NCI-H1436 treated with DMSO at 0.1 percent for 48 hours (cell line): ENCODE data around the gene SPIN1.

Experiments used
- DNase-seq: peaks from one replicate; lab custom pipeline; 2025; lab: John Stamatoyannopoulos, UW

SPIN1 gene

DNA sequence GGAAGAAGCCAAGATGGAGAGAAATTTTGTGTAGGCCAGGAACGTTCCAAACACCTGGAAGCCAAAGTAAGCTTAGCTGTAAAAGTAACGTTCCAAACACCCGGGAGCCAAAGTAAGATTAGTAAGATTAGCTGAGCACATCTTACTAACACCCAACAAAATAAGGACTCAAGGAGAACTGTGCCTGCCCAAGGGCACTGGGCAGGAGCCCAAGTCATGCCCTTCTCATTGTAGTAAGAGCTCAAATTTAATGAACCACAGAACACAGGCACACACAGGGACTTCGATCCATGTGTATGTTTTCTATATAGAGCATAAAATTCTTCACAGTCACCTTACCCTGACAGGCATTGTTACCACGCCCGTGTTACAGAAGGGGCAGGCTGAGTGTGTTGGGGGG, 110.6 kb downstream of the SPIN1 start:
- no peak for DNase-seq

DNA sequence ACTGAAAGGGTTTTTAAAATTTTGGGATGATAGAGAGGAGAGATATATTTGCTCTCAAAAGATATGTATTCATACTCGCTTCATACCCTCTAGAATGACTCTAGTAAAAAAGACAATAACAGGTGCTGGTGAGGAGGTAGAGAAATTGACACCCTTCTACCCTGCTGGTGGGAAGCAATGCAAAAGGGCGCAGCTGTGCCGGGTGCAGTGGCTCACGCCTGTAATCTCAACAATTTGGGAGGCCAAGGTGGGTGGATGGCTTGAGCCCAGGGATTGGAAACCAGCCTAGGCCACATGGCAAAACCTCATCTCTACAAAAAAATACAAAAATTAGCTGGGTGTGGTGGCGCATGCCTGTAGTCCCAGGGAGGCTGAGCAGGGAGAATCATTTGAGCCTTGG, 112.8 kb downstream of the SPIN1 start:
- no peak for DNase-seq

DNA sequence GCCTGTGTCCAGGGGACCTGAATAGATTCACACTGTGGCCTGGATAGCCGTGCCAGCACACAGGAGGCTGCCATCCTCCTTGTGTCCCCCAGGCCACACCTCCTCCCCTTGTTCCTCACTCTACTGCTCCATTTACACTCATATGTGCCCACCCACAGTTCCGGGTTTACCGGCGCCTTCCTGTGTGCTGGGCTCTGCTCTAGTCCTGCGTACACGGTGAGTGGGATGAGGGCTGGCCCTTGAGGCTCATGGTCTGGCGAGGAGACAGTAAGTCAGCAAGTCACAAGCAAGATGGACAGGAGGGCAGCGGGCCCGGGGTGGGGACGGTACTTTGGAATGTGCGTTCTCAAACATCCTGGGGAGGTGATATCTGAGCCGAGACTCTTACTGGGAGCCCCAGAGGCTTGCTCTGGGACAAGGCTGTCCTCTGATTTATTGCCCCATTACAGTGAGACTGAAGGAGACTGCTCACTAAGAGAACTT, 114.3 kb downstream of the SPIN1 start:
- DNase-seq: no peak

DNA sequence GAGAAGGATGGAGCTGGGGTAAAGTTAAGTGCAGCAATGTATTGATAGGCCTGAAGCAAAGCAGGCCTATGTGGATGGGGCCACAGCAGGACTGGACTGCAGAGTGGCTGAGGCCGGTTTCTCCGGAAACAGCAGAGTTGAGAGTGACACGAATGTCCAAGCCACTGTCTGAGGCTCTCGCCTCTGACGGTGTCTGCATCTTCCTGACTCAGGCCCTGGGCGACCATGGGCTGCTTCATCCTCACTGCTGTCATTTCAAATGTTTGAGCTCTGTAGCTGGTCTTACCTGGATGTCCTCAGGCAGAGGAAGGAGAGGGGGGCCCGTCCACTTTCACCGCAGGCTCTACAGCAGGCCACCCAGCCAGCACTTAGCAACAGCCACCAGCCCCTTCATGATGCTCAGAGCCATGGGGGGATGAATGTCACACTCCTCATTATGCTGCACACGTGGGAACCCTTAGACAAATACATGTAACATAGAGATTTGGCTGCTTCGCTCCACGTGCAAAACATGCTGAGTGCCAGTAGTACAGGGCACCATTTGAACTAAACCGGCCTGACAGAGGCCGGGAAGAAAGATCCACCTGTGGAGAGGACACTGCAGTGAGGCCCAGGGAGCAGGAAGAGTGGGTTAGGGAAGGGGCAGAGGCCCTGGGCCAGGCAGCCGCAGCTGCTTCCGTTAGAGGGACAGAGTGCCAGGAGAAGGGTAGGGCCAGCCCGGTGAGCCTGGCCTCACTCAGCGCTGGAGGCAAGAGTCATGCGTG, 115.0 kb downstream of the SPIN1 start:
- DNase-seq: no peak

DNA sequence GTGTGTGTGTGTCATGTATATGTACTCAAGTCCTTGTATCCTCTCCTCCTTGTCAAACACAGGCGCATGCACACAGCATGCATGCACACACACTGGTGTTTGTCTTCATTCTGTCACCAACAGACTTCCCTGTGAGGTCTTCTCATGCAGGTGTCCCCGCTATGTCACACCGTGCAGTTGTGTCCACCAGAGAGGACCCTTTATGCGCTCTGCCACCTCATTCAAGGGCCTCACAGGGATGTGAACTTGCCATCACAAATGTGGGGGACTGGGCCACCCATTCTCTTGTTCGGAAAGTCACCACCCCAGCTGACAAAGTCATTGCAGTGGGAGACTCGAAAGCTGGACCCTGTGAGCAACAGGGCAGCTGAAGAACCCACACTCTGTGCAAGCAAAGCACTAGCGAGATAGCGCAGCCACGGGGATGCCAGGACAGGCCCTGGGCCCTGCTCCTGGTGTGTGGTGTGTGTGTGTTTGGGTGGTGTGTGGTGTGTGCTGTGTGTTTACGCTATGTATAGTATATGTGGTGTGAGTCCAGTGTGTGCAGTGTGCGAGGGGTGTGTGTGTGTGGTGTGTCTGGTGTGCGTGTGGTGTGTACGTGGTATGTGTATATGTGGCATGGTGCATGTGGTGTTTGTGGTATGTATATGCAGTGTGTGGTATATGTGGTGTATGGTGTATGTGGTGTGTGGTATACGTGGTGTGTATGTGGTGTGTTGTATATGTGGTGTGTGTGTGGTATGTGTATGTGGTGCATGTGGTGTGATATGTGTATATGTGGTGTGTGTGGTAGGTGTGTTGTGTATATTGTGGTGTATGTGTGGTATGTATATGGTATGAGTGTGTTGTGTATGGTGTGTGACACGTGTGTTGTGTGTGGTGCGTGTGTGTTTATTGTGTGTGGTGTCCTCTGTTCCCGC, 115.9 kb downstream of the SPIN1 start:
- no peak for DNase-seq

DNA sequence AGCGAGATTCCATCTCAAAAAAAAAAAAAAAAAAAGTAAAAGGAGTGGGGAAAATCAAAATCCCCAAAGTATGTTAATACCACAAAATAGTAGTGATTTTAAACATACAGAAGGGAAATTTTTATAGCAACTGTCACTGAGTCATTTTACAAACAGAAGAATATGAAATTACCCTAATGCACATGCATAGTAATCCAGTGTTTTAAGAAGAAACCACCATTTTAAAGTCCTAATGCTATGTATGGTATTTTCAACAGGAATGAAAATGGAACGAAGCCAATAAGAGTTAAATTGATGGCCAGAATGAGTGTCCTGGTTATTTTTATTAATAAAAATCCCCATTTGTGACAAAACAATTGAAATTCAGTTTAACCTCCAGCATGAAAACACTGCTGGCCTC, 120.1 kb downstream of the SPIN1 start:
- no peak for DNase-seq

DNA sequence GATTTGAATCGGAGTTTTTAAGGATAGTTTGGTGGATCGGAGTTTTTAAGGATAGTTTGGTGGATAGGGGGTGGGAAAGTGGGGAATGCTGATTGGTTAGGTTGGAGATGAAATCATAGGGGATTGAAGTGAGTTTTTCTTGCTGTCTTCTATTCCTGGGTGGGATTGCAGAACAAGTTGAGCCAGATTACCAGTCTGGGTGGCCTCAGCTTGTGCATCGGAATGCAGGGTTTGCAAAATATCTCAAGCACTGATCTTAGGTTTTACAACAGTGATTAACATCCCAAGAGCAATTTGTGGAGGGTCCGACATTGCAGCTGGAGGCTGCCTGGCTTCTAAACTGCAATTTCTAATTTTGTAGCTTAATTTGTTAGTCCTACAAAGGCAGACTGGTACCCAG, 123.7 kb downstream of the SPIN1 start:
- DNase-seq: no peak

DNA sequence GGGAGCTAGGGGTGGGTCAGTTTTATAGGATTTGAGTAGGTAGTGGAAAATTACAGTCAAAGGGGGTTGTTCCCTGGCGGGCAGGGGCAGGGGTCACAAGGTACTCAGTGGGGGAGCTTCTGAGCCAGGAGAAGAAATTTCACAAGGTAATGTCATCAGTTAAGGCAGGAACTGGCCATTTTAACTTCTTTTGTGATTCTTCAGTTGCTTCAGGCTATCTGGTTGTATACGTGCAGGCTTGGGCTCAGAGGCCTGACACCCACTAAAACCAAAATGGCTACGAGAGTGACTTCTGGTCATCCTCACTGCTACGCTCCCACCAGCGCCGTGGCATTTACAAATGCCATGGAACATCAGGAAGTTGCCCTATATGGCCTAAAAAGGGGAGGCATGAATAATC, 126.0 kb downstream of the SPIN1 start:
- no peak for DNase-seq

DNA sequence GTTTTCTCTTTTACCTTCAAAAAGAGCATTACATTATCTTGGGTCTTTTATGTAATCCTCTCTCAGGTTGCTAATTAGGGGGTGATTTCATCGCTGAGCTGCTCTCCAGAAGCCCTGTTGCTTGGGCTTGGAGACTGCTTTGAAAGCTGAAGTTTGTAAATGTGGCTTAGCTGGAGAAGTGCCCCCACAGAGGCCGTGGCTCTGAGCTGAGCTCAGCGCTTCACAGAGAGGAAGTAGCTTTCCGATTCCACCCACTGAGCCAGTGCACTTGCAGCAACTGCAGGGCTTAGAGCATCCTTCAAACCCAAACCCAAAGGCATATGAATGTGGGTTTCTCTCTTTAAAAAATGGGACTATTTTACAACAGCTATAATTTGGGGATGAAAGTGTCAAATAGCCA, 133.1 kb downstream of the SPIN1 start:
- no peak for DNase-seq

DNA sequence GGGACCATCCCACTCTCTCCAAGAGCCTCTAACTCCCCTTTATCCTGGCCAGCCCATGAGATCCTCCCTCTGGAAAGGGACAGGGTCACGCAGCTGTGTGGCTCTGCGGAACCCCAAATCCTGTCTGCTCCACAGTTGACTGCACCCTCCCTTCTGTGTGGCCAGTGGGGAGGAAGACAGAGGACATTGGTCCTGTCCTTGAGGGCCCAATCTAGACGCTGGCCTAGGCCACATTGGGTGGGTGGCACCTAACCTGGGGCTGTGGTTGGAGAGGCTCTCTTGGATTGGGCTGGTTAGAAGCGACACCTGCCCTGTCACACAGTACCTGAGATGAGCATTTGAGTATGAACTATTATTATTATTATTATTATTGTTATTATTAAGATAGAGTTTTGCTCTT, 134.1 kb downstream of the SPIN1 start:
- DNase-seq: no peak

DNA sequence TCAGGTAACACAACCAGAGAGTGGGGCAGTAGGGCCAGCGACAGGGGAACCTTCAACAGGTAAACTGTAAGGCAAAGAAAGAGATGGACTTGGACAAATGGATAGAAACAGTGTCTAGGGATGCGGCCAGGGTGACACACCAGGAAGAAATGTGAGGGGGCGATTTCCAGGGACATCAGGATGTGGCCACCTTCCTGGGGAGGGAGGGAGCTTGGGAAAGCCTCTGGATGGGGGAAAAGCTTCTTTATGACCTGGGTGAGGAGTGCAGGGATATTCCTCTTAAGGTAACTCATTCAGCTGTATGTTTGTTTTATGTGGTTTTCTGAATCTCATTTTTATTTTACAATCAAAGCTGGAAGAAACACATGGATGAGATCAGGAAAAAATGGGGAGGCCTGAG, 134.8 kb downstream of the SPIN1 start:
- DNase-seq: no peak

DNA sequence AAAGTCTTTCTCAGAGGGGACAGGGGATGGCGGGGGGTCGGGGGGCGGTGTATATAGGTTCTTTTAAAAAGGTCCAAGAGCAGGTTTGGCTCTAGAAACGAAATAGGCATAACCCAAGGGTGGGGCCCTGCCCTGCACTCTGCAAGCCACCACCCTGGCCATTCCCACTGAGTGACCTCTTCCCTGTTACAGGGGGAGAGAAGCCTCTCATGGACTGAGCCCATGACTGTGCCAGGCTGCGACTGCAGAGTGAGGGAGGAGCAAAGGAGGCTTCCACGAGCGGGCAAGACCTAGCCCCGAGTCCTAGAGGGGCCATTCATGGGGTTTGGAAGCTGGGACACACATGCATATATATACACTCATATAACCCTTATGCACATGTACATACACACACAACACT, 136.7 kb downstream of the SPIN1 start:
- no peak for DNase-seq

DNA sequence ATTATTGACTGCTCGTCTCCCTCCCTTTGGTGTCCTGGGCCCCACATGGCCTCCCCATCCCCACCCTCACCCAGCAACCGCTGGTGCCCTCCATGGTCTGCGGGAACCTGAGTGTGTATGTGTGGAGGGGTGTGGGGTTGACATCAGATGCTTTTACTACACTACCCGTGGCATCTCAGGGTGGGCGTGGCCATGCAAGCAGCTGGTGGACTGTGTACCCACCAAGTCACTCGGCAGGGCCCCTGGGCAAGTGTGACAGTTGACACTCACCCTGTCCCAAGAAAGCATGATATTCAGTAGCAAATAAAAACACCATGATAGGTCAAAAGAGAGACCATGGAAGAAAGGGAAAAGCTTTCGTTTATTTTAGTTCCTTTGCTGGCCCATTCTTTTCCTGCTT, 139.4 kb downstream of the SPIN1 start:
- DNase-seq: no peak
